MCF 10A (cell line): ENCODE results near the gene DMXL2. TPM values are rescaled to one million over a fixed set of nuclear protein-coding genes. Genes with fewer than 3 reads are reported as not detected.
"Not testable (repeated sequence)": the region's sequence is repeated elsewhere in the genome, so short reads cannot be mapped to it uniquely, and the experiment has no call there.

Experiments used
- BruUV-seq: library from RNA; stranded (reverse); fragments of 400-500 nt; replicated peaks from 2 replicates; lab custom pipeline; 2021; lab: Mats Ljungman, UMichigan
- CTCF ChIA-PET: fragments of 300-600 bp; sonication (Branson Sonifier 250); formaldehyde crosslinking; extraction: SDS; loops from one replicate; lab custom pipeline; 2021; ENCODE audit warnings: antibody characterized with exemption, inconsistent platforms; lab: Yijun Ruan, JAX
- POLR2A ChIA-PET: fragments of 300-600, 350-650 bp; sonication (Branson Sonifier 250); formaldehyde crosslinking; extraction: SDS; loops from one replicate; lab custom pipeline; 2020; ENCODE audit warnings: antibody characterized with exemption, inconsistent platforms; lab: Yijun Ruan, JAX
- DNase-seq: peaks from one replicate; pipeline ENCODE4 v3.0.0-alpha.2; 2018; ENCODE audit not compliant: unreplicated experiment
- H3K27ac Mint-ChIP-seq: one replicate; pipeline ENCODE4 v1.8.0; 2022; ENCODE audit warnings: mild to moderate bottlenecking, low read depth, mixed read lengths; ENCODE audit not compliant: unreplicated experiment
- H3K27me3 Mint-ChIP-seq: one replicate; pipeline ENCODE4 v1.8.0; 2022; ENCODE audit warnings: mixed read lengths; ENCODE audit not compliant: insufficient read depth, unreplicated experiment
- H3K36me3 Mint-ChIP-seq: one replicate; pipeline ENCODE4 v1.8.0; 2022; ENCODE audit warnings: mild to moderate bottlenecking, moderate library complexity, mixed read lengths; ENCODE audit not compliant: insufficient read depth, unreplicated experiment
- H3K4me1 Mint-ChIP-seq: one replicate; pipeline ENCODE4 v1.8.0; 2022; ENCODE audit warnings: mixed read lengths; ENCODE audit not compliant: insufficient read depth, unreplicated experiment
- H3K4me3 Mint-ChIP-seq: one replicate; pipeline ENCODE4 v1.8.0; 2022; ENCODE audit warnings: mild to moderate bottlenecking, moderate library complexity, mixed read lengths; ENCODE audit not compliant: unreplicated experiment
- H3K9me3 Mint-ChIP-seq: one replicate; pipeline ENCODE4 v1.8.0; 2022; ENCODE audit warnings: mixed read lengths; ENCODE audit not compliant: unreplicated experiment
- intact Hi-C: fragments of 100-400 bp; cut with micrococcal nuclease; formaldehyde crosslinking; loops from 2 replicates; pipeline ENCODE4 v1.14.1; 2022
- total RNA-seq: library from RNA; stranded (reverse); gene quantifications from 2 replicates; pipeline ENCODE4 v1.2.3, GENCODE V29; 2022
- TF ChIP-seq, protein P1 (sequence below): fragments of 200-600 bp; IDR thresholded peaks from one replicate; pipeline ENCODE4 v1.8.0; 2022; ENCODE audit warnings: antibody characterized with exemption, mild to moderate bottlenecking; ENCODE audit not compliant: unreplicated experiment

The DMXL2 gene
- total RNA-seq, 1 experiment from 2014 or later = 13.6 TPM

DNA sequence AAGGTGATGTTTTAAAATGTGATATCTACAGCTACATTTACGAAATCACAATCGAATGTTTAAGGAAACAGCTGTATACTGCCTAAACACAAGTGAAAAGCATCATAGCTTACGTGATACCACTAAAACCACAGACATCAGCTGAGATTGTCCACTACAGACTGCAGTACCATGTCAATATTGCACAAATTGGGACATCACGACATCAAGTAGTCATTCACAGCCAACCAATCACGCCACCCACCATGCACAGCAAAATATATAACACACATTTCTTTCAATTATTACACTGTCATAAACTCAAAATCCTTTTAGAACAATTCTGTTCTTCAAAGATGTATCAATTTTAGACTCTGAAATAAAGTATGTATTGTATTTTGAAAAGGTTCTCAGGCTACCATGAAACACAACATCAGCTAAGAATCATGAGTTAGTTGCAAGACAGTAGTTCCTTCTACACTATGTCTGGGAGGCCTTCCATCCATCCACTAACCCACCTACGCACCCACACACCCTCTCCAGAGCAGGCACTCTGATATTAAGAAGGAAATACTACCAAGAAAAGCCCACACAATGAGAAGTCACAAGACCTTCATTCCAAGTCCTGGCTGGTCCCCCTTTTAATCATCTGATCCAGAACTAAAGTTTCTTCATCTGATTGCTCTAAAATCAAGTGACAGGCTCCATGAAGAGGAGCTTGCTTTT is 3.1 kb downstream of the DMXL2 start:
- POLR2A ChIA-PET = interaction anchor here (0.6 to 1.2 kb wide), 6 partner anchors 12 to 942 kb away, joined by 3 to 5 read pairs (median 3); no protein-coding TSS in a partner anchor

DNA sequence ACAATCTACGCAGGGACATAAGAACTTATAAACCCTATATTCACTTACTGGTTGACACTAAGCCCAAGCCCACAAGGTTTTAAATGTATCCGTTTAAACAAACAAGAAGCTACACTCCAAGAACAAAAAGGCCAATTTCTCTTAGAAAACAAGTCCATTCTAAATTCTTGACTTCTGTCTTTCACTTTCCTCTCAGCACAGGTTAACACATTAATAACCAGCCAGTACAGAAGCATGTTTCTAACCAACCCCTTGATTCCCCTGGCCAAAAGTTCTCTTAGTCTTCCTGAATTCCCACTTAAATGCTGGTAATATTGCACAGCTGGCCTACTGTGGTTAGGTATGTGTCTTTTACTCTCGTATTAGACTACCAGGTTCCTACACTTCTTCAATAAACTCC is 4.7 kb downstream of the DMXL2 start:
- POLR2A ChIA-PET = no interaction called here
- Mint-ChIP-seq H3K27me3 (no peaks in the 10 kb centered on the region), H3K4me1 (peaks cover 21% of the 10 kb centered on the region), H3K9me3 (no peaks in the 10 kb centered on the region), H3K27ac (no peak overlapping the region), H3K4me3 (no peak overlapping the region), H3K36me3 (peaks cover 10% of the 10 kb centered on the region)
- no TSS peak for BruUV-seq
- CTCF ChIA-PET = interaction anchor here (0.6 kb wide), 1 partner anchor 52 kb away, joined by 3 read pairs; no protein-coding TSS in a partner anchor
- TF ChIP-seq, protein P1, sequence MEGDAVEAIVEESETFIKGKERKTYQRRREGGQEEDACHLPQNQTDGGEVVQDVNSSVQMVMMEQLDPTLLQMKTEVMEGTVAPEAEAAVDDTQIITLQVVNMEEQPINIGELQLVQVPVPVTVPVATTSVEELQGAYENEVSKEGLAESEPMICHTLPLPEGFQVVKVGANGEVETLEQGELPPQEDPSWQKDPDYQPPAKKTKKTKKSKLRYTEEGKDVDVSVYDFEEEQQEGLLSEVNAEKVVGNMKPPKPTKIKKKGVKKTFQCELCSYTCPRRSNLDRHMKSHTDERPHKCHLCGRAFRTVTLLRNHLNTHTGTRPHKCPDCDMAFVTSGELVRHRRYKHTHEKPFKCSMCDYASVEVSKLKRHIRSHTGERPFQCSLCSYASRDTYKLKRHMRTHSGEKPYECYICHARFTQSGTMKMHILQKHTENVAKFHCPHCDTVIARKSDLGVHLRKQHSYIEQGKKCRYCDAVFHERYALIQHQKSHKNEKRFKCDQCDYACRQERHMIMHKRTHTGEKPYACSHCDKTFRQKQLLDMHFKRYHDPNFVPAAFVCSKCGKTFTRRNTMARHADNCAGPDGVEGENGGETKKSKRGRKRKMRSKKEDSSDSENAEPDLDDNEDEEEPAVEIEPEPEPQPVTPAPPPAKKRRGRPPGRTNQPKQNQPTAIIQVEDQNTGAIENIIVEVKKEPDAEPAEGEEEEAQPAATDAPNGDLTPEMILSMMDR = no peak
- intact Hi-C loops = no loop called here
- no peak for DNase-seq

More for the DNA sequence above, 3.1 kb downstream of the DMXL2 start:
- TF ChIP-seq, protein P1 = no peak
- intact Hi-C loops = no loop called here
- no peaks in the 10 kb centered on the region for H3K9me3 Mint-ChIP-seq
- peaks cover 10% of the 10 kb centered on the region for H3K36me3 Mint-ChIP-seq
- no peak overlapping the region for H3K27ac Mint-ChIP-seq
- peaks cover 27% of the 10 kb centered on the region for H3K4me1 Mint-ChIP-seq
- DNase-seq = no peak
- no peak overlapping the region for H3K4me3 Mint-ChIP-seq
- H3K27me3 Mint-ChIP-seq = no peaks in the 10 kb centered on the region
- CTCF ChIA-PET = interaction anchor here (1.0 to 4.0 kb wide), 4 partner anchors 8 to 83 kb away, joined by 3 to 28 read pairs (median 8); no protein-coding TSS in a partner anchor
- BruUV-seq = no TSS peak

DNA sequence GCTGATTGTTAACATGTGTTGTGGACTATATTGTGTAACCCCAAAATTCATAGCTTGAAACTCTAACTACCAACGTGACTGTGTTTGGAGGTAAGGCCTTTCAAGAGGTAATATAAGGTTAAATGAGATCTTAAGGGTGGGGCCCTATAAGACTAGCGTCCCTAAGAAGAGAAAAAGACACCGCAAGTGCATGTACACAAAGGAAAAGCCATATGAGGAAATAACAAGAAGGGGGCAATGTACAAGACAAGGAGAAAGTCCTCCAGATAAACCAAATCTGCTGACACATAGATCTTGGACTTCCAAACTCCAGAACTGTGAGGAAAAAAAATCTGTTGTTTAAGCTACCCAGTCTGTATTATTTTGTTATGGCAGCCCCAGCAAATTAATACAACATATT is 8.6 kb downstream of the DMXL2 start:
- Mint-ChIP-seq H3K9me3 (no peaks in the 10 kb centered on the region), H3K27me3 (no peaks in the 10 kb centered on the region), H3K4me1 (peaks cover under 1% of the 10 kb centered on the region), H3K27ac (no peak overlapping the region), H3K36me3 (no peaks in the 10 kb centered on the region), H3K4me3 (no peak overlapping the region)
- DNase-seq = no peak
- TF ChIP-seq, protein P1 = no peak
- CTCF ChIA-PET = interaction anchor here (0.5 kb wide), 1 partner anchor 77 kb away, joined by 4 read pairs; no protein-coding TSS in a partner anchor
- no TSS peak for BruUV-seq
- POLR2A ChIA-PET = interaction anchor here (0.9 to 1.3 kb wide), 2 partner anchors 9 to 12 kb away, joined by 3 to 9 read pairs; partner anchors contain the start of gene DMXL2
- intact Hi-C loops = no loop called here

DNA sequence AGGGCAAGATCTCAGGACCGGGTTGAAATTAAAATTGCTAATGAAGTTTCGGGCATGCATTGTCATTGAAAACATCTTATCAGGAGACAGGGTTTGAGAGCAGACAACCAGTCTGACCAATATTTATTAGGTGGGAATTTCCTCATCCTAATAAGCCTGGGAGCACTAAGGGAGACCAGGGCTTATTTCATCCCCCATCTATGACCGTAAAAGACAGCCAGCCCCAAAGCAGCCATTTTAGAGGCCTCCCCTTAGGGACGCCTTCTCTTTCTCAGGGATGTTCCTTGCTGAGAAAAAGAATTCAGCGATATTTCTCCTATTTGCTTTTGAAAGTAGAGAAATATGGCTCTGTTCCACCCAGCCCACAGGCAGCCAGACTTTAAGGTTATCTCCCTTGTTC is 9.9 kb downstream of the DMXL2 start:
- intact Hi-C loops, H3K36me3 Mint-ChIP-seq, H3K4me1 Mint-ChIP-seq, H3K27me3 Mint-ChIP-seq, BruUV-seq, H3K9me3 Mint-ChIP-seq, DNase-seq, H3K4me3 Mint-ChIP-seq, H3K27ac Mint-ChIP-seq, POLR2A ChIA-PET: not testable (repeated sequence)
- CTCF ChIA-PET = interaction anchor here (1.0 to 3.3 kb wide), 2 partner anchors 8 to 76 kb away, joined by 5 to 13 read pairs; no protein-coding TSS in a partner anchor

DNA sequence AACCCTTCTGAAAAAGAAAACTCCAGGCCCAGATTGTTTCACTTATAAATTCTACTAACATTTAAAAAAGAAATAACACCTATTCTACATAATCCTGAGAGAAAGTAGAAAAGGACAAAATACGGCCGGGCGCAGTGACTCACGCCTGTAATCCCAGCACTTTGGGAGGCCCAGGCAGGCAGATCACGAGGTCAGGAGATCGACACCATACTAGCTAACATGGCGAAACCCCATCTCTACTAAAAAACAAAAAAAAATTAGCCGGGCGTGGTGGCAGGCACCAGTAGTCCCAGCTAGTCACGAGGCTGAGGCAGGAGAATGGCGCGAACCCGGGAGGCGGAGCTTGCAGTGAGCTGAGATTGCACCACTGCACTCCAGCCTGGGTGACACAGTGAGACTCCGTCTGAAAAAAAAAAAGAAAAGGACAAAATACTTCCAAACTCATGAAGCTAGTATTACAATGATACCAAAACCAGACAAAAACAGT is 19.1 kb downstream of the DMXL2 start:
- H3K27me3 Mint-ChIP-seq, H3K4me3 Mint-ChIP-seq, CTCF ChIA-PET, H3K27ac Mint-ChIP-seq, DNase-seq, H3K9me3 Mint-ChIP-seq, BruUV-seq, H3K36me3 Mint-ChIP-seq, intact Hi-C loops: not testable (repeated sequence)
- peaks cover 31% of the 10 kb centered on the region for H3K4me1 Mint-ChIP-seq
- POLR2A ChIA-PET = interaction anchor here (0.6 to 0.7 kb wide), 2 partner anchors 16 to 722 kb away, joined by 3 read pairs; no protein-coding TSS in a partner anchor
